Endodermal cell (in vitro differentiated cells): ENCODE measurements around the gene NEGR1. TPM values are rescaled to one million over a fixed set of nuclear protein-coding genes. Genes with fewer than 3 reads are reported as not detected.

ENCODE experiments used
- DNase-seq: peaks from one replicate; pipeline ENCODE4 v3.0.0-alpha.2; 2017
- H3K27ac ChIP-seq: 2 replicates; pipeline ENCODE4 v1.5.1; 2013; ENCODE audit warnings: mild to moderate bottlenecking, low read depth, low read length, moderate library complexity
- H3K27me3 ChIP-seq: 2 replicates; pipeline ENCODE4 v1.6.1; 2013; ENCODE audit warnings: mild to moderate bottlenecking, low read length, moderate library complexity; ENCODE audit not compliant: insufficient read depth, control insufficient read depth, poor library complexity, severe bottlenecking
- H3K36me3 ChIP-seq: 2 replicates; pipeline ENCODE4 v1.7.0; 2013; ENCODE audit warnings: mild to moderate bottlenecking, low read length, moderate library complexity; ENCODE audit not compliant: control insufficient read depth, insufficient read depth
- H3K4me1 ChIP-seq: one replicate; pipeline ENCODE4 v1.7.0; 2013; ENCODE audit warnings: low read length; ENCODE audit not compliant: control insufficient read depth, insufficient read depth
- H3K4me3 ChIP-seq: 2 replicates; pipeline ENCODE4 v1.5.1; 2013; ENCODE audit warnings: mild to moderate bottlenecking, low read length, moderate library complexity
- H3K9ac ChIP-seq: 2 replicates; pipeline ENCODE4 v1.6.1; 2013; ENCODE audit warnings: mild to moderate bottlenecking, low read length, moderate library complexity; ENCODE audit not compliant: poor library complexity, severe bottlenecking; ENCODE audit errors: extremely low read depth
- H3K9me3 ChIP-seq: 2 replicates; pipeline ENCODE4 v1.6.1; 2013; ENCODE audit warnings: mild to moderate bottlenecking, low read length, moderate library complexity; ENCODE audit not compliant: control insufficient read depth
- H3K27ac Mint-ChIP-seq: 2 replicates; pipeline ENCODE4 v1.8.0; 2020; ENCODE audit warnings: mixed read lengths
- H3K27me3 Mint-ChIP-seq: 2 replicates; pipeline ENCODE4 v1.8.0; 2021; ENCODE audit warnings: mild to moderate bottlenecking, mixed read lengths; ENCODE audit not compliant: insufficient read depth
- H3K36me3 Mint-ChIP-seq: 2 replicates; pipeline ENCODE4 v1.8.0; 2020; ENCODE audit warnings: low read depth, mixed read lengths
- H3K4me1 Mint-ChIP-seq: 2 replicates; pipeline ENCODE4 v1.8.0; 2020; ENCODE audit warnings: mixed read lengths
- H3K4me3 Mint-ChIP-seq: 2 replicates; pipeline ENCODE4 v1.8.0; 2020; ENCODE audit warnings: mild to moderate bottlenecking, moderate library complexity, mixed read lengths
- H3K9me3 Mint-ChIP-seq: 2 replicates; pipeline ENCODE4 v1.8.0; 2020; ENCODE audit warnings: mild to moderate bottlenecking, mixed read lengths
- CTCF ChIP-seq: fragments of 200-600 bp; sonication (generic); conservative IDR thresholded peaks from 2 replicates; pipeline ENCODE4 v1.5.0; 2021; ENCODE audit warnings: antibody characterized with exemption, mild to moderate bottlenecking
- WGBS, 2 experiments: methylation state at CpG; one replicate each; pipeline versions ENCODE4 v1.1.5 to v1.1.7; 2013; ENCODE audit warnings: missing lambda C conversion rate in 2 of 2, mixed read lengths in 1 of 2; ENCODE audit not compliant: insufficient coverage in 1 of 2, insufficient read length in 1 of 2; 5-methylcytosine and 5-hydroxymethylcytosine counted together
- total RNA-seq, 2 donors: library from RNA; stranded (reverse); fragmentation: NEBNext Ultra II Directional in 1 of 2; extraction: Animal tissue kit (Norgen Biotek cat#: 25700) in 1 of 2; gene quantifications; 2 replicates in 1 of 2; 3 replicates in 1 of 2; pipeline ENCODE4 v1.2.1, GENCODE V29; 2021

Gene NEGR1
- total RNA-seq, 2 donors from 2014 or later: 1.5 to 2.1 TPM

- no peak overlapping the region for H3K27ac Mint-ChIP-seq
- no peak overlapping the region for H3K4me3 Mint-ChIP-seq
- WGBS, 2 experiments: 80 to 100% methylated on average over 1 of the region's 1 CpG
These were observed 519.7 kb downstream of the NEGR1 start for GRCh38 chr1:71762514-71763255.

GRCh38 chr1:71755441-71755840 lies 526.9 kb downstream of the NEGR1 start:
- no peaks in the 10 kb centered on the region for H3K4me1 Mint-ChIP-seq
- Histone ChIP-seq H3K4me3 (no peak overlapping the region), H3K27ac (no peak overlapping the region), H3K36me3 (no peaks in the 10 kb centered on the region), H3K9ac (no peak overlapping the region), H3K27me3 (no peaks in the 10 kb centered on the region), H3K9me3 (no peaks in the 10 kb centered on the region), H3K4me1 (no peaks in the 10 kb centered on the region)
- DNase-seq: no peak
- no peaks in the 10 kb centered on the region for H3K36me3 Mint-ChIP-seq
- 82% methylated on average over 1 of the region's 1 CpG; no CpG with 5 or more reads in 1 of the 2 experiments for WGBS, 2 experiments
- H3K27me3 Mint-ChIP-seq: no peaks in the 10 kb centered on the region
- no peaks in the 10 kb centered on the region for H3K9me3 Mint-ChIP-seq
- H3K27ac Mint-ChIP-seq: no peak overlapping the region
- no peak for TF ChIP-seq CTCF
- no peak overlapping the region for H3K4me3 Mint-ChIP-seq

More at GRCh38 chr1:71762514-71763255, 519.7 kb downstream of the NEGR1 start:
- Histone ChIP-seq H3K36me3 (no peaks in the 10 kb centered on the region), H3K4me1 (no peaks in the 10 kb centered on the region), H3K27me3 (no peaks in the 10 kb centered on the region), H3K27ac (no peak overlapping the region), H3K4me3 (no peak overlapping the region), H3K9me3 (no peaks in the 10 kb centered on the region), H3K9ac (no peak overlapping the region)
- Mint-ChIP-seq H3K36me3 (no peaks in the 10 kb centered on the region), H3K4me1 (no peaks in the 10 kb centered on the region), H3K27me3 (no peaks in the 10 kb centered on the region), H3K9me3 (no peaks in the 10 kb centered on the region)
- DNase-seq: no peak
- no peak for TF ChIP-seq CTCF

- Histone ChIP-seq H3K36me3 (no peaks in the 10 kb centered on the region), H3K9me3 (no peaks in the 10 kb centered on the region), H3K4me1 (no peaks in the 10 kb centered on the region), H3K9ac (no peak overlapping the region), H3K27ac (no peak overlapping the region), H3K4me3 (no peak overlapping the region), H3K27me3 (no peaks in the 10 kb centered on the region)
- no peaks in the 10 kb centered on the region for H3K4me1 Mint-ChIP-seq
- no peak overlapping the region for H3K27ac Mint-ChIP-seq
- 93 to 95% methylated on average over 2 to 4 of the region's 4 CpGs for WGBS, 2 experiments
- H3K9me3 Mint-ChIP-seq: peaks cover 3% of the 10 kb centered on the region
- TF ChIP-seq CTCF: no peak
- no peaks in the 10 kb centered on the region for H3K36me3 Mint-ChIP-seq
- no peaks in the 10 kb centered on the region for H3K27me3 Mint-ChIP-seq
- DNase-seq: no peak
- no peak overlapping the region for H3K4me3 Mint-ChIP-seq
These were observed 528.6 kb downstream of the NEGR1 start for GRCh38 chr1:71753746-71754145.
